Esophagus (tissue), 2 donors: ENCODE results near the gene ATP6V1B1. TPM values are rescaled to one million over a fixed set of nuclear protein-coding genes. Genes with fewer than 3 reads are reported as not detected.
"Not testable (repeated sequence)": the region's sequence is repeated elsewhere in the genome, so short reads cannot be mapped to it uniquely, and the experiment has no call there.

Experiments
- H3K27ac ChIP-seq, 2 donors: one replicate each; pipeline ENCODE4 v1.5.1; 2013; ENCODE audit warnings: low read depth in 2 of 2, mild to moderate bottlenecking in 2 of 2, inconsistent platforms in 1 of 2, low read length in 1 of 2, moderate library complexity in 1 of 2
- H3K27me3 ChIP-seq, 2 donors: one replicate each; pipeline ENCODE4 v1.6.1; 2013; ENCODE audit warnings: low read length in 2 of 2, control low read depth in 1 of 2, mild to moderate bottlenecking in 1 of 2; ENCODE audit not compliant: insufficient read depth in 2 of 2, control insufficient read depth in 1 of 2
- H3K36me3 ChIP-seq, 2 donors: one replicate each; pipeline ENCODE4 v1.6.1; 2013; ENCODE audit warnings: low read length in 1 of 2; ENCODE audit not compliant: control insufficient read depth in 2 of 2, insufficient read depth in 2 of 2
- H3K4me1 ChIP-seq, 2 donors: one replicate each; pipeline ENCODE4 v1.6.1; 2013; ENCODE audit warnings: low read length in 1 of 2; ENCODE audit not compliant: control insufficient read depth in 2 of 2, insufficient read depth in 2 of 2
- H3K4me3 ChIP-seq, 2 donors: one replicate each; pipeline ENCODE4 v1.5.1; 2013; ENCODE audit warnings: low read length in 2 of 2, mild to moderate bottlenecking in 2 of 2, low read depth in 1 of 2, moderate library complexity in 1 of 2
- H3K9me3 ChIP-seq, 2 donors: one replicate each; pipeline ENCODE4 v1.6.1; 2013; ENCODE audit warnings: mild to moderate bottlenecking in 2 of 2, low read depth in 1 of 2, low read length in 1 of 2, moderate library complexity in 1 of 2; ENCODE audit not compliant: control insufficient read depth in 2 of 2, insufficient read depth in 1 of 2
- WGBS, 2 donors: extraction: QIAGEN DNeasy Blood & Tissue Kit; methylation state at CpG; one replicate each; pipeline ENCODE4 v1.1.7; 2013; 5-methylcytosine and 5-hydroxymethylcytosine counted together
- polyA plus RNA-seq, 2 donors: library from polyadenylated mRNA; stranded (reverse); fragments of 200-250 nt; gene quantifications; one replicate each; pipeline ENCODE4 v1.2.3, GENCODE V29; 2013
- donor health status: healthy with polysubstance abuse.
- donor health status: Bipolar disorder and iron deficiency.

The ATP6V1B1 gene
- polyA plus RNA-seq, 2 donors: 0.13 to 0.88 TPM

DNA sequence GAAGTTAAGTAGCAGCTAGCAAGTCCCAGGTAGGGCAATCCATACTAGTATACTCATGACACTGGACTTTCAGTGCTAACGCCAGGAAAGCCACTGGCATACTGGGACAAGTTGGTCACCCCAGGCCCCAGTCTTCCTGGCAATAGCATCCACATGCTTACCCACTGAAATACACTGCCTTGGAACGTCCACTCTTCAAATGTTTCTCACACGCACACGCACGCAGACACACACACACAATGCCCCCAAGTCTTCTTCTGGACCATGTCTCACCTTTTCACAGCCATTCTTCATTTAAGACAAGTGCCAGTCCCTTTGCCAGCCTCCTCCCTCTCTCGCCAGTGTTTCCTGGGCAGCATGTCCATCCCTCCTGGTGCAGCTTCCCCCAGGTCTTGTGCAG, 67.7 kb downstream of the ATP6V1B1 start:
- H3K9me3 ChIP-seq: no peaks in the 10 kb centered on the region
- H3K36me3 ChIP-seq: no peaks in the 10 kb centered on the region
- WGBS, 2 donors: 83 to 84% methylated on average over 6 of the region's 6 CpGs
- no peak overlapping the region for H3K27ac ChIP-seq
- H3K4me1 ChIP-seq: peaks cover 0 to 8% of the 10 kb centered on the region in 2 donors
- H3K27me3 ChIP-seq: no peaks in the 10 kb centered on the region
- no peak overlapping the region for H3K4me3 ChIP-seq

DNA sequence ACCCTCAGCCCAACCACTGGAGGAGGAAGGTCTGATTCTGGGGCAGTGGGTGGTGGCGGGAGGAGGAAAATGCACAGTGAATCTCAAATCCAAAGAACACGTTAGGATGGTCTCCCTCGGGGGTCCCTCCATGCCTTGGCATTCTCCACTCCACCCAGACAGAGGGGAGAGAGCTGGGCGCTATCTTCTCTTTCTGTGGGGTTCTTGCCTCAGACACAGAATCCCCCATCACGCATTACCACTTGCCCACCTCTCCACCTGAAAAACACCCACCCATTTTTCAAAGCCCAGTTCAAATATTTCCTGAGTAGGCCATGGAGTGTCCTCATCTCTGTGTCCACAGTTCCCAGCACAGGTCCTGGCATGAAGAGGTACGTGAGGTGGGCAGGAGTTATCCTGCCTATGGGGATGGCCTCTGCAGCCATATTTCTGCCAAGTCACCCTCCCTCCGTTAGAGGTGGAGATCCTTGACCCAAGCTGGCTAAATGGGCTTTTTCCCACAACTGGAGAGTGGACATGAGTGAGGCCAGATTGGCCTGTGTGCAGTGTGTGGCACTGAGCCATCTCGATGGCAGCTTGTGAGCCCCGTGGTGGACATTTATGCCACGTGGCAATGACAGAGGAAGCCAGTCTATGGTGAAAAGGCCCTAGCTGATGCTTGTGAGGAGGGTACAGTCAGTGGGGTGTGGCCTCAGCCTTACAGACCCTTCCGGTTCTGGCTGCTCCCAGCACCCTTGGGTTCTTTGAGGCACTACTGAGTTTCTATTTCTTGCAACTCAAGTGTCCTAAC, 68.5 kb downstream of the ATP6V1B1 start:
- WGBS, 2 donors: 82 to 83% methylated on average over 11 of the region's 11 CpGs
- Histone ChIP-seq H3K27ac (no peak overlapping the region), H3K4me1 (peaks cover 0 to 8% of the 10 kb centered on the region in 2 donors), H3K27me3 (no peaks in the 10 kb centered on the region), H3K4me3 (no peak overlapping the region), H3K36me3 (no peaks in the 10 kb centered on the region), H3K9me3 (no peaks in the 10 kb centered on the region)

GRCh38 chr2:71004857-71005256, 69.2 kb downstream of the ATP6V1B1 start:
- peaks cover 0 to 8% of the 10 kb centered on the region in 2 donors for H3K4me1 ChIP-seq
- no peak overlapping the region for H3K4me3 ChIP-seq
- no peaks in the 10 kb centered on the region for H3K9me3 ChIP-seq
- H3K27me3 ChIP-seq: no peaks in the 10 kb centered on the region
- 80 to 84% methylated on average over 6 of the region's 6 CpGs for WGBS, 2 donors
- no peaks in the 10 kb centered on the region for H3K36me3 ChIP-seq
- no peak overlapping the region for H3K27ac ChIP-seq

GRCh38 chr2:71005271-71006202, 69.8 kb downstream of the ATP6V1B1 start:
- no peaks in the 10 kb centered on the region for H3K9me3 ChIP-seq
- H3K4me3 ChIP-seq: no peak overlapping the region
- no peaks in the 10 kb centered on the region for H3K27me3 ChIP-seq
- 78% methylated on average over 10 of the region's 10 CpGs for WGBS, 2 donors
- H3K27ac ChIP-seq: no peak overlapping the region
- no peaks in the 10 kb centered on the region for H3K36me3 ChIP-seq
- H3K4me1 ChIP-seq: peaks cover 0 to 8% of the 10 kb centered on the region in 2 donors

DNA sequence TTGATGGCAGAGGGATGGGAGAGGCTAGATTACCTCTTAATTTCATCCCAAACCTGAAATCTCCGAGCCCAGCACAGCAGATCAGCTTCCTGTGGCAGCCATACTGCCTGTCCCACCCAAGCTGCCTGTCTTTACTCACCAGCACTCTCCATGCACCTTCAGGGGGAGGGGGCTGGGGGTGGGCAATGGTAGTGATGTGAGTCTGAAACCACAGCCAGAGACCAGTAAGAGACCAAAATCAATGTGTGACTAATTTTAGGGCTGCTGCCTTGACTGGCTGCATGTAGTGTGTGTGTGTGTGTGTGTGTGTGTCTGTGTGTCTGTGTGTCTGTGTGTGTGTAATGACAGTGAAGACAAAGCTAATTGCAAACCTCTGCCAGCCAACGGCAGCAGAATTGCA, 70.6 kb downstream of the ATP6V1B1 start:
- no peaks in the 10 kb centered on the region for H3K9me3 ChIP-seq
- no peak overlapping the region for H3K4me3 ChIP-seq
- H3K27ac ChIP-seq: no peak overlapping the region
- WGBS, 2 donors: 59 to 66% methylated on average over 2 of the region's 2 CpGs
- H3K4me1 ChIP-seq: peaks cover 0 to 7% of the 10 kb centered on the region in 2 donors
- H3K27me3 ChIP-seq: no peaks in the 10 kb centered on the region
- H3K36me3 ChIP-seq: no peaks in the 10 kb centered on the region

DNA sequence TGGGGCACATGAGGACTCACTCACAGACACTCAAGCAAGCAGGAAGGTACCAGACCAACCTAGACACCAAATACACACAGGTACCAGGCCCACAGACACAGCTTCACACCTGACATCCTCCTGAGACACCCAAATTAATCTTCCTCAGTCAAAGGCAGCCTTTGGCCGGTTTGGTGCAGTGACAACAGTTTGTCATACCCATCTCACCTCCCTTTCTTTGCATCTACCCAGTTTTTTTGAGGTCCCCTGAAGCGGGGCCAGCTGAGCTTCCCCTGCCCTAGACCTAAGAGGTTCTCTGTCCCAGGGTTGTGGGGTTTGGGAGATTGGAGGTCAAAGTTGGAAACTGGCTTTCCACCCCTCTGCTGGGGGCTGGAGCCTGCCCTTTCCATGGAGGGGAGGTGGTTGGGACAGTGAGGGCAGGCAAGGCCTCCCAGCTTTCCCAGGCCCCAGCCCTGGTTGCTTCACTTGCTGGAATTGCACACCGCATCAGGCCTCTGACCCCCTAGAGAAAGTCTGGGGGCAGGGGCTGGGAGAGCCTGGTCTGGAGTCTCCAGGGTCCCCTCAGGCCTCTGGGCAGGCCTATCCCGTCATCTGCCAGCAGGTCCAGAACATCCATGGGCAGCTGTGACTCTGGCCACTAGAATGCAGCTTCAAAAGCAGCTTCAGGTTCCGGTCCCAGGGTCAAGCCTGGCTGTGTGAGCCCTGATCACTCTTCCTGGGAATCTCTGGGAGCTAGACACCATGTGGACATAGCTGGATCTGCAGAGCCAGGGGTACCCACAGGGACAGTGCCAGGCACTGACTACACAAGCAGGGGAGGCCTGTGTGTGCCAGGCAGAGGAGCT, 71.5 kb downstream of the ATP6V1B1 start:
- Histone ChIP-seq H3K27ac (no peak overlapping the region), H3K4me1 (peaks cover 0 to 2% of the 10 kb centered on the region in 2 donors), H3K27me3 (no peaks in the 10 kb centered on the region), H3K9me3 (no peaks in the 10 kb centered on the region), H3K4me3 (no peak overlapping the region), H3K36me3 (no peaks in the 10 kb centered on the region)
- WGBS, 2 donors: 86% methylated on average over 5 of the region's 5 CpGs

DNA sequence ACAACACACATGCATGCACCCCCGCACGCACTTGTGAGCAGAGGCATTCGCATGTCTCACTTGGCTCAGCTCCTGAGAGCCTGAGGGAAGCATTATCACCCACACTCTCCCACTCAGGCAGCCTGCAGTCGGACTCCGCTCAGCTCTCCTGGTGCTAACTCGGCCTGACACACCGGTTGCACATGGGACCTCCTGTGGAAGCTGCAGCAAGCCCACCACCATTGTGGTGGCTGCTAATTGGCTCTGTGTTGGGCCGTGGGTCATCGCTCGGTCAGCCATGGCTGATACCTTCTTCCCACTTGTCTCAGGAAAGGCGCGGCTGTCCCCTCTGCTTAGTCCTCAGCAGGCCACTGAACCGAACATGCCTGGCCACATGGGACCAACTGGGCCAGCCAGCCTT, 72.6 kb downstream of the ATP6V1B1 start:
- Histone ChIP-seq H3K4me3 (no peak overlapping the region), H3K9me3 (no peaks in the 10 kb centered on the region), H3K4me1 (peaks cover 0 to 2% of the 10 kb centered on the region in 2 donors), H3K36me3 (no peaks in the 10 kb centered on the region), H3K27ac (no peak overlapping the region), H3K27me3 (no peaks in the 10 kb centered on the region)
- 92 to 97% methylated on average over 13 of the region's 13 CpGs for WGBS, 2 donors

- H3K27me3 ChIP-seq, H3K9me3 ChIP-seq, H3K27ac ChIP-seq, H3K36me3 ChIP-seq, H3K4me1 ChIP-seq, H3K4me3 ChIP-seq: not testable (repeated sequence)
- 15 to 27% methylated on average over 6 of the region's 6 CpGs for WGBS, 2 donors
These were observed 76.1 kb downstream of the ATP6V1B1 start for GRCh38 chr2:71011786-71012185.
